Subcutaneous adipose tissue (tissue), 4 donors: ENCODE results near the gene TMEM40. TPM values are rescaled to one million over a fixed set of nuclear protein-coding genes. Genes with fewer than 3 reads are reported as not detected.

Experiments
- CTCF ChIP-seq: fragments of 450-650 bp; IDR thresholded peaks from one replicate; pipeline ENCODE4 v1.5.1; 2016; ENCODE audit warnings: low read depth, mild to moderate bottlenecking, control low read depth, antibody characterized with exemption, moderate library complexity
- total RNA-seq, 4 donors: library from RNA; depleted of rRNA; stranded (reverse); fragments of >200 nt; gene quantifications; one replicate each; pipeline ENCODE4 v1.1.0, GENCODE V29; 2016

The TMEM40 gene
- total RNA-seq, 4 donors from 2014 or later, result not detected

- no peak for TF ChIP-seq CTCF
Observed at GRCh38 chr3:12773030-12773709, 14.1 kb upstream of the TMEM40 start.

GRCh38 chr3:12772462-12772861 is 13.4 kb upstream of the TMEM40 start:
- no peak for TF ChIP-seq CTCF

GRCh38 chr3:12771236-12771635 is 12.2 kb upstream of the TMEM40 start:
- TF ChIP-seq CTCF, result no peak

GRCh38 chr3:12769761-12770160 is 10.7 kb upstream of the TMEM40 start:
- TF ChIP-seq CTCF, result no peak

- no peak for TF ChIP-seq CTCF
Observed at GRCh38 chr3:12768579-12769527, 9.8 kb upstream of the TMEM40 start.

- no peak for TF ChIP-seq CTCF
Observed at GRCh38 chr3:12766541-12766940, 7.5 kb upstream of the TMEM40 start.

GRCh38 chr3:12764171-12764776 is 5.2 kb upstream of the TMEM40 start:
- no peak for TF ChIP-seq CTCF
